Thyroid gland (tissue), 4 donors: Measurements from ENCODE around the gene C17orf113. TPM values are rescaled to one million over a fixed set of nuclear protein-coding genes. Genes with fewer than 3 reads are reported as not detected.

Source experiments
- DNase-seq, 2 donors: peaks; one replicate each; pipeline ENCODE4 v3.0.0-alpha.2; 2019
- H3K27ac ChIP-seq, 3 donors: fragments of 200-600 bp; sonication (generic); 1 replicate in 2 of 3; 2 replicates in 1 of 3; pipeline ENCODE4 v1.5.1; 2016 to 2019; ENCODE audit warnings: mild to moderate bottlenecking in 1 of 3, moderate library complexity in 1 of 3
- H3K27me3 ChIP-seq: fragments of 200-600 bp; sonication (generic); one replicate; pipeline ENCODE4 v1.5.1; 2019
- H3K36me3 ChIP-seq, 2 donors: fragments of 200-600 bp; sonication (generic); one replicate each; pipeline ENCODE4 v1.5.1; 2016 to 2019
- H3K4me1 ChIP-seq, 2 donors: fragments of 200-600 bp; sonication (generic); one replicate each; pipeline ENCODE4 v1.5.1; 2017 to 2019
- H3K4me3 ChIP-seq, 3 donors: fragments of 200-600 bp; sonication (generic); replicated peaks in 1 of 3; 1 replicate in 2 of 3; 2 replicates in 1 of 3; pipeline ENCODE4 v1.5.1; 2016; ENCODE audit warnings: mild to moderate bottlenecking in 1 of 3
- H3K9me3 ChIP-seq: fragments of 200-600 bp; sonication (generic); one replicate; pipeline ENCODE4 v1.5.1; 2017
- POLR2A ChIP-seq, 2 donors: fragments of 450-650 bp; IDR thresholded peaks; one replicate each; pipeline ENCODE4 v1.6.1; 2017; ENCODE audit warnings: antibody characterized with exemption in 2 of 2, mild to moderate bottlenecking in 2 of 2, moderate library complexity in 1 of 2
- WGBS, 2 donors: methylation state at CpG; one replicate each; pipeline ENCODE4 v1.1.5; 2017; 5-methylcytosine and 5-hydroxymethylcytosine counted together
- intact Hi-C: fragments of 100-400 bp; cut with DNase I; formaldehyde crosslinking; loops from one replicate; pipeline ENCODE4 v1.15.1; 2023
- total RNA-seq, 4 donors: library from RNA; depleted of rRNA; stranded (reverse); fragments of >200 nt; gene quantifications; one replicate each; pipeline ENCODE4 v1.2.3, GENCODE V29; 2016
- TF ChIP-seq, protein P1 (sequence below), 6 experiments: fragments of 200-600 bp in 3 of 6; fragments of 450-650 bp in 3 of 6; sonication (generic) in 3 of 6; IDR thresholded peaks; one replicate each; pipeline ENCODE4 v1.5.1; 2016 to 2019; ENCODE audit warnings: antibody characterized with exemption in 6 of 6, mild to moderate bottlenecking in 2 of 6, inconsistent platforms in 1 of 6, moderate library complexity in 1 of 6

The C17orf113 gene
- total RNA-seq, 4 donors from 2014 or later, result 1.2 to 3.7 (median 2.1) TPM

DNA sequence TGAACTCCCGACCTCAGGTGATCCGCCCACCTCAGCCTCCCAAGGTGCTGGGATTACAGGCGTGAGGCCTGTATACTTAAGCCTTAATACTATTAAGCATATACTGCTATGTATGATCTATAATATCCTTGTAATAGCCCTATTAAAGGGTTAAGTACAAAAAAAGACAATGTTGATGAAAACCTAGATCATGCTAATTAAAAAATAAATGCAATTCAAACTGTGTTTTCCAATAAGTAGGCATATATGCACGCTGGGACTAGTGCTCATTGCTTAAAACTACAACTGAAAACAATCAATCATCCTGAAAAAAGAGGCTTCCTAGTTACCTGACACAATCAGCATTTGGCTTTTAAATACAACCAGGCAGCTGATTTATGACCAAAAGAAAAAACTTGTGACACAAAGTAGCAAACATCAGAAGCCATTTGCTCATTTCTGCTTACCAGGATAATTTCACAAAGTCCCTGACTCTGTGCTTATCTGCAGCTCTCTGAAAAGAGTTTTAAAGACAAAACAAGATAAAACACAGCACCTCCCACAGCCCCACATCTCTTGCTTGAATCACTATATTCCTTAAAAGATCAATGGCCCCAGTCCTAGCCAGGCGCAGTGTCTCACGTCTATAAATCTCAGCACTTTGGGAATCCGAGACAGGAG, 36.8 kb upstream of the C17orf113 start:
- DNase-seq, result no peak
- Histone ChIP-seq H3K4me1 (no peaks in the 10 kb centered on the region), H3K36me3 (no peaks in the 10 kb centered on the region), H3K27me3 (no peaks in the 10 kb centered on the region), H3K9me3 (no peaks in the 10 kb centered on the region), H3K4me3 (no peak overlapping the region), H3K27ac (no peak overlapping the region)
- 79 to 81% methylated on average over 7 of the region's 7 CpGs for WGBS, 2 donors
- TF ChIP-seq, protein P1, sequence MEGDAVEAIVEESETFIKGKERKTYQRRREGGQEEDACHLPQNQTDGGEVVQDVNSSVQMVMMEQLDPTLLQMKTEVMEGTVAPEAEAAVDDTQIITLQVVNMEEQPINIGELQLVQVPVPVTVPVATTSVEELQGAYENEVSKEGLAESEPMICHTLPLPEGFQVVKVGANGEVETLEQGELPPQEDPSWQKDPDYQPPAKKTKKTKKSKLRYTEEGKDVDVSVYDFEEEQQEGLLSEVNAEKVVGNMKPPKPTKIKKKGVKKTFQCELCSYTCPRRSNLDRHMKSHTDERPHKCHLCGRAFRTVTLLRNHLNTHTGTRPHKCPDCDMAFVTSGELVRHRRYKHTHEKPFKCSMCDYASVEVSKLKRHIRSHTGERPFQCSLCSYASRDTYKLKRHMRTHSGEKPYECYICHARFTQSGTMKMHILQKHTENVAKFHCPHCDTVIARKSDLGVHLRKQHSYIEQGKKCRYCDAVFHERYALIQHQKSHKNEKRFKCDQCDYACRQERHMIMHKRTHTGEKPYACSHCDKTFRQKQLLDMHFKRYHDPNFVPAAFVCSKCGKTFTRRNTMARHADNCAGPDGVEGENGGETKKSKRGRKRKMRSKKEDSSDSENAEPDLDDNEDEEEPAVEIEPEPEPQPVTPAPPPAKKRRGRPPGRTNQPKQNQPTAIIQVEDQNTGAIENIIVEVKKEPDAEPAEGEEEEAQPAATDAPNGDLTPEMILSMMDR (IDR thresholded peaks at IDR 0.05), result no peak
- no peak for TF ChIP-seq POLR2A (IDR thresholded peaks at IDR 0.05)
- intact Hi-C loops, result no loop called here

DNA sequence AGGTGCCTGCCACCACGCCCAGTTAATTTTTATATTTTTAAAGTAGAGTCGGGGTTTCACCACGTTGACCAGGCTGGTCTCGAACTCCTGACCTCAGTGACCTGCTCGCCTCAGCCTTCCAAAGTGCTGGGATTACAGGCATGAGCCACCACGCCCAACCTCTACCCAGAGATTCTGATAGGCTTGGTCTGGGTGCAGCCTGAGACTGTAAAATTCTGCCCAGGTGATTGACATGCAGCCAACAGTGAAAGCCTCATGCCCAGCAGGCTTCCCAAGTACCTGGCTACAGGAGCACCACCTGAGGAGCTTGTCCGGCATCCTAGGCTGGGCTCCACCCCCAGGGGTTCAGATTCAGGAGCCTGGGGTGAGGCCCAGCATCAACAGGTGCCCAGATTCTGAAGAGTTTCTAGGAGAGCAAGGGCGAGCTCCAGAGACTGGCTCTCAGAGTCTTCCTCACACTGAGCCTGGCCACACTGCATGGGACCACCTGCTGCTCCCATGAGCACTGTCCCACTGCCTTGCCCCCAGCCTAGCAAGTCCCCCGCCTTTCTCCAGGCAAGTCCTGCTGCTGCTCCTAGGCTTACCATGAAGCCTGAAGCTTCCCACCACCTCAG, 31.2 kb upstream of the C17orf113 start:
- Histone ChIP-seq H3K27ac (no peak overlapping the region), H3K27me3 (no peaks in the 10 kb centered on the region), H3K4me3 (no peak overlapping the region), H3K4me1 (no peaks in the 10 kb centered on the region), H3K9me3 (no peaks in the 10 kb centered on the region), H3K36me3 (no peaks in the 10 kb centered on the region)
- no peak for TF ChIP-seq POLR2A (IDR thresholded peaks at IDR 0.05)
- TF ChIP-seq, protein P1 (IDR thresholded peaks at IDR 0.05), result no peak
- intact Hi-C loops, result no loop called here
- 89 to 90% methylated on average over 8 to 9 of the region's 9 CpGs for WGBS, 2 donors
- DNase-seq, result no peak

DNA sequence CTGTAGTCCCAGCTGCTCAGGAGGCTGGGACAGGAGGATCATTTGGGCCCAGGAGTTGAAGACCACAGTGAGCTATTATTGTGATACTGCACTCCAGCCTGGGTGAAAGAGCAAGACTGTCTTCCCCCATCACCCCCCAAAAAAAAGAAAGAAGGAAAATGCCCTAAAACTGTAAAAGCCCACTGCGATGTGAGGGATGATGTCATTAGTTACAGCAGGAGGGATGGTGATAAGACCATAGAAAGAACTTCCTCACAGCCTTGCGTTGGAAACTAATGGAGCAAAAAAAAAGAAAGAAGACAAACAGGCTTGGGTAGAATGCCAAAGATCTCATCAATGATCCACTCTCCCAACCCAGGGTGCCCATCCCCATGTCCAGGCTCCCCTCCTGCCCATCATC, 29.1 kb upstream of the C17orf113 start:
- 87 to 88% methylated on average over 2 of the region's 2 CpGs for WGBS, 2 donors
- Histone ChIP-seq H3K27ac (no peak overlapping the region), H3K36me3 (no peaks in the 10 kb centered on the region), H3K4me1 (no peaks in the 10 kb centered on the region), H3K9me3 (no peaks in the 10 kb centered on the region), H3K27me3 (no peaks in the 10 kb centered on the region), H3K4me3 (no peak overlapping the region)
- no peak for DNase-seq
- intact Hi-C loops, result no loop called here
- no peak for TF ChIP-seq POLR2A (IDR thresholded peaks at IDR 0.05)
- TF ChIP-seq, protein P1 (IDR thresholded peaks at IDR 0.05), result no peak

DNA sequence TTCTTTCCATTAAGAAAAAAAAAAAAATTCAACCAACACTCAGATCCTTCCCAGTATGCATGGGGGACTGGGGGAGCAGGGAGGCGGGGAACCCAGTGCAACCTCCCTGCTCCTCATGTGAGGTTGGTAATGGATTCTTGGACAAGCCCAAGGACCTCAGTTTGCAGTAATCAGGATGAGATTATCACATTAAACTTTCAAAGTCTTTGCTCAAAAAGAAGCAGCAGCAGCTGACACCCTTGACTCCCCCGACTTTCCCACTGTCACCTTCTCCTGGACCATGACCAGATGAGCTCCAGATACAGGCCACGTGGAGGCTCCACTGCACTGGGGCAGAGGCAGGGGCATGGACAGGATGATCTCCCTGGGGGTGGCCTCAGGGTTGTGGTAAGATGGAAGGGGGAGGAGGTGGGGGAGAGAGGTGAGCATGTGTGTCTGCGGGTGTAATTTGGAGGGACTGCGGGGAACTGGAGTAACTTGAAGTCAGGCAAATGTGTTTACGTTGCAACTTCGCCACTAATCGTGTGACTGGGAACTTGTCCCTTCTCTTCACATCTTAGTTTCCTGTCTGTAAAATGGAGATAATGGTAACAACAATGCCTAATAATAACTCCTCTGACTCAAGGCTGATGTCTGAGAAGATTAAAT, 28.1 kb upstream of the C17orf113 start:
- no peak for DNase-seq
- Histone ChIP-seq H3K4me3 (no peak overlapping the region), H3K27ac (no peak overlapping the region), H3K36me3 (no peaks in the 10 kb centered on the region), H3K9me3 (no peaks in the 10 kb centered on the region), H3K27me3 (no peaks in the 10 kb centered on the region), H3K4me1 (no peaks in the 10 kb centered on the region)
- intact Hi-C loops, result no loop called here
- 63 to 65% methylated on average over 8 of the region's 8 CpGs for WGBS, 2 donors
- no peak for TF ChIP-seq POLR2A (IDR thresholded peaks at IDR 0.05)
- TF ChIP-seq, protein P1 (IDR thresholded peaks at IDR 0.05), result no peak

DNA sequence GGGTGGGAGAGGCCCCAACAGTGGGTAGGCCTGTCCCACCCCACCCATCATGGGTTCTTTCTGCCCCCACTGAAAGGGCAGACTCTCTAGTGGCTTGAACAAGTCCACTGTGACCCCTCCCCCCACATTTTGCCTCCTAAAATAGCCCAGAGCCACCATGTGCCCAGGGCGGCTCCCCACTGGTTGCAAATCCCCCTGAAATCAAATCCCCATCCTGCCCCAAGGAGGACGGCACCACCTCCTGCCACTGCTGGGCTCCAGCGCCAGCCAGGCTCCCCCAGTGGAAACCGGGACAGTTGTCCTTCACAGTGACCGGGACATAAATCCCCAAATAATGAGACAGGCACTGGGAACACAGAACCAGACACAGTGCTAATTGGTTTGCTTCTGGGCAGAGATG, 27.4 kb upstream of the C17orf113 start:
- H3K4me1 ChIP-seq, result peaks cover 0 to under 1% of the 10 kb centered on the region in 2 donors
- H3K27ac ChIP-seq, result no peak overlapping the region
- intact Hi-C loops, result no loop called here
- H3K27me3 ChIP-seq, result no peaks in the 10 kb centered on the region
- H3K36me3 ChIP-seq, result no peaks in the 10 kb centered on the region
- H3K9me3 ChIP-seq, result no peaks in the 10 kb centered on the region
- TF ChIP-seq, protein P1 (IDR thresholded peaks at IDR 0.05), result no peak
- TF ChIP-seq POLR2A (IDR thresholded peaks at IDR 0.05), result no peak
- WGBS, 2 donors, result 86 to 92% methylated on average over 4 to 5 of the region's 5 CpGs
- DNase-seq, result no peak
- no peak overlapping the region for H3K4me3 ChIP-seq
